GM18508 (cell line): ENCODE measurements around the gene GGT7.

Source experiments
- ATAC-seq: cut with Tn5 transposase; IDR thresholded peaks from one replicate; pipeline ENCODE4 v1.9.1; 2021; ENCODE audit warnings: moderate number of reproducible peaks; ENCODE audit not compliant: insufficient read depth, unreplicated experiment

Gene GGT7

GRCh38 chr20:34797012-34797995, 75.4 kb downstream of the GGT7 start:
- no peak for ATAC-seq
